HT-29 (cell line): ENCODE measurements around the gene ODAD3. TPM values are rescaled to one million over a fixed set of nuclear protein-coding genes. Genes with fewer than 3 reads are reported as not detected.

Experiments used
- DNase-seq: peaks from one replicate; pipeline ENCODE4 v3.0.0-alpha.2; 2015; ENCODE audit warnings: low spot score
- small RNA-seq: library from RNA; depleted of rRNA; stranded (forward); fragments of <200 nt; gene quantifications from one replicate; pipeline ENCODE3, GENCODE V24; 2014
- total RNA-seq: library from RNA; depleted of rRNA; stranded (reverse); fragments of >200 nt; shearing (Covaris generic); gene quantifications from 2 replicates; pipeline ENCODE4 v1.2.3, GENCODE V29; 2014; rRNA removed

Gene ODAD3
- total RNA-seq, 1 experiment from 2014 or later, result not detected

DNA sequence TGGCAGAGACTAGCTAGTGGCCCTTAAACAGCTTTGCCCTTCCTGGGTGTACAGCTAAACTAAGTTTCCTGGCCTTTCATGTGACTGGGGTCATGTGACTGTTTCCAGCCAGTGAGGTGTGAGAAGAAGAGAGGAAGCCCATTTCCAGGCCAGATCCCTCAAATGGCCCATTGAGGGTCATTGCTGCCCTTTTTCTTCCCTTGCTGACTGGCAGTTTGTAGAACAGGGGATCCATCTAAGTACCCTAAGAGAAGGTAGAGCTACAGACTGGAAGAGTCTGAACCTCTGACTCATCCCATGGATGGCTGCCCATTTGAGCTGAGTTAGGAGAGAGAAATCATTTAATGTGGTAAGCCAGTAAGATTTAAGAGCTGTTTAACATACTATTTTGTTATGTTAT is 57.7 kb downstream of the ODAD3 start:
- DNase-seq, result peak; percentile 25

DNA sequence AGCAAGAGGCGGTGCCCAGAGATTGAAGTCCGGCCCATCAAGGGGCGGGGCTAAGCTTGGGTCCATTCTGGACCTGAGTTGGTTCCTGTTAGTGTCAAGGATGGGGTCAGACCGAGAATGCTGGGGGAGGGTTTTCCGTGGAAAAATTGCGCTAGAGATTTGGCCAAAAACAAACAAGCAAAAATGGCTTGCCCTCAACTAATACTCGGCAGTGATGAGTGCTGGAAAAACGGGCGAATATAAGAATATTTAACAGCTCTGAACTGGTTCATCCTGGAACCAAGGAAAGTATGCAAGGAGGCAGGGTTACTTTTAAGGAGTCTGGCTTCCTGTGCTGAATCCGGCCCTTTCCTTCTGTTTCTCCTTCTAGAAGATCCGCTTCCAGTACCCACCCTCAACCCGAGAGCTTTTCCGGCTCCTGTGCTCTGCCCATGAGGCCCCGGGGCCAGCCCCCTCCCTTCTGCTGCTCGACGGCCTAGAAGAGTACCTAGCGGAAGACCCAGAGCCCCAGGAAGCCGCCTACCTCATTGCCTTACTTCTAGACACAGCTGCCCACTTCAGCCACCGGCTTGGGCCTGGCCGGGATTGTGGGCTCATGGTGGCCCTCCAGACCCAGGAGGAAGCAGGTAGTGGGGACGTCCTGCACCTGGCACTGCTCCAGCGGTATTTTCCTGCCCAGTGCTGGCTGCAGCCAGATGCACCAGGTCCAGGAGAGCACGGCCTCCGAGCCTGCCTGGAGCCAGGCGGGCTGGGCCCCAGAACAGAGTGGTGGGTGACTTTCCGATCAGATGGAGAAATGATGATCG is 59.6 kb downstream of the ODAD3 start:
- no peak for DNase-seq

DNA sequence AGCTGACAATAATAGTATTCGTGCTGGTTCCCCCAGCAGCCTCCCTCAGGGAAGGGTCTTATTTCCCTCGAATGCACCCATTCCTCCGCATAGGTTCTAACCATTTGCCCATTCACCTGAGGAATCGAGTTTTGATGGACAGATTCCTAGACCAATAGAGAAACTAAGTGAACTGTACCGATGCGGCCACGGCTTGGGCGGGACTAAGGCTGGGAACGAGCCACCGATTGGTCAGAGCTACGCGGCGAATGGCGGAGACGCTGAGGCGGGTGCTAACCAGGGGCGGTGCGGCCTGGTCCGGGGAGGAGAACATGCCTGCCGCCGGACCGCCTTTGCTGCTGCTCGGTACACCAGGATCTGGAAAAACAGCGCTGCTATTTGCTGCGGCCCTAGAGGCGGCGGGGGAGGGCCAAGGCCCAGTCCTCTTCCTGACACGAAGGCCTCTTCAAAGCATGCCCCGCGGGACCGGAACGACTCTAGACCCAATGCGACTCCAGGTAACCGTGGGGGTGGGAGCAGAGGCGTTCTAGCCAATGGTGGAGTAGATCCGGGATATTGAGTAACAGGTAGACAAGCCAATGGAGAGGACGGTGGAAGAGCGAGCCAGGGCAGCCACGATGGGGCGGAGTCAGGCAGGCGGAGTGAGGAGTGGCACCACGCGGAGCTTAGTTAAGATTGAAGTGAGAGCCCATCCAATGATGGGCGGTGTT is 60.3 kb downstream of the ODAD3 start, which contains the start of gene SWSAP1:
Gene SWSAP1, plus strand, starts transcription at position 234 of the 710 bp plus-strand sequence. Its CDS starts 15 bp downstream, at position 249.
- DNase-seq, result peak; percentile 96

DNA sequence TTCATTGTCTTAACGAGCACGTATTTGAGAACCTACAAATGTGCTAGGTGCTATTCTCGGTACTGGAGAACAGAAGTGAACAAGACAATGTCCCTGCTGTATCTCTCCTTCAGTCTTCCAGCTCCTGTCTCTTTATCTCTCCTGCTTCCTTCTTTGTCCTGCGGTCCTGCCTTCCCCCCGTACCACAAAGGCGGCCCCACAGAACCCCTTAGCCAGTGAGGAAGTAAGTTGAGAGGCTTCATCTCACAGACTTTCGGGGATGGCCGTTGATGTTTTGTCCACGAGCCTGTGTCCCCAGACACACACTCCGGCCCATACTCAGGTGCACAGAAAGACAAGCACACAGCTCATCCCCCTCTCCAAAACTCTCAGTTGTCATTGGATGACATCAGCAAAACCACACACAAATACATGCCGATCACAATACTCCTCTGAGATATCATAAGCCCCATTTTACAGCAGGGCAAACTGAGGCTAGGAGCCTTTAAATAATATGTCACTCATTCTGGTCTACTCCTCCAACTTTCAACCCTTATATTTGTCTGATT is 61.0 kb downstream of the ODAD3 start:
- DNase-seq, result no peak

DNA sequence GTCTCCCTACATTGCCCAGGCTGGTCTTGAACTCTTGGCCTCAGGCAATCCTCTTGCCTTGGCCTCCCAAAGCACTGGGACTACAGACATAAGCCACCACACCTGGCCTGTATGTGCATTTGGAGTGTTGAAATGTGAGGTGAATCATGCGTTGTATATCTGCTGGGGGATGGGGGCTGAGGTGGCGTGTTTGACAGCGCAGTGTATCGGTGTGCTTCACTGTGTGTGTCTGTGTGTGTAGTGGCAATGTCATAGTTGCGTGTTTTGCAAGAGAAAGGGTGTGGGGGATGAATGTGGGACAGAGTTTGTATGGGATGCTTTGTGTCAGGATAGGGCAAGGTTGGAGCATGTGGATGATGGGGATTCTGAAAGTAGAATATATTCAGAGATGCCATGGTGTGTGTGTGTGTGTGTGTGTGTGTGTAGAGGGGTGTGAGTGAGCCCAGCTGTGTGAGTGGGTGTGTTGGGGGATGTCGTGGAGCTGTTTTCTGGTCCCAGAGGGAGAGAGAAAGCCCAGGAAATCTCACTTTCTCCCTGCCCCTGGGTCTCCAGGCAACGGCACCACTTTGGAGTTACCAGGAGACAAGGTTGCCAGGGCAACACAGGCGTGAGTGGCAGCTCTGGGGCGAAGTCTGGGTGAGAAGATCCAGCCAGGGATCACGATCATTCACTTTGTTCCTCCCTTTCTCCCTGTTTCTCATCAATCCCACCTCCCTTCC is 61.6 kb downstream of the ODAD3 start:
- peak; percentile 46 for DNase-seq

DNA sequence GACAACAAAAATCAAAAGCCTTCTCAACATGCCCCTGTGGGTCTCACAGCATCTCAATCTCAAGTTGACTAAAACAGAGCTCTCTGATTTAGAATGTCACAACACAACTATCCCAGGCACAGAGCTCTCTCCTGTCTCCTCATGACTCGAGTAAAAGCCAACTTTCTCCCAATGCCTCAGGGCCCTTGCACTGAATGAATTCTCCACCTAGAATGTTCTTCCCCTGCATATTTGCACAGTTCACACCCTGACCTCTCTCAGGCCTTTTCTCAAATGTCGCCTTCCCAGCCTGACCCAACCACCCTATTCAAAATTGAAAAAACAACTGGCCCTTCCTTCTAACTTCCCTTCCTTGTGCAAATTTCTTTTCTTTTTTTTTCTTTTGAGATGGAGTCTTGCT is 64.2 kb downstream of the ODAD3 start:
- DNase-seq, result no peak

Small RNA genes within 50 kb of the gene (small RNA-seq; reads per million reads assigned to genes)
- gene RF00019, result not detected

Other genes starting within 250 kb of the ODAD3 start
- gene KANK2, start 237.6 kb downstream of the ODAD3 start, total RNA-seq, result 30.8 and 35.8 TPM in 2 replicates
- gene ANGPTL8, start 195.5 kb downstream of the ODAD3 start, total RNA-seq, result not detected in 2 replicates
- gene DOCK6, start 172.6 kb downstream of the ODAD3 start, total RNA-seq, result 12.7 and 19.4 TPM in 2 replicates
- not detected in 2 replicates for gene TSPAN16, start 139.0 kb downstream of the ODAD3 start, total RNA-seq
- 17.5 and 20.5 TPM in 2 replicates for gene RAB3D, start 95.5 kb downstream of the ODAD3 start, total RNA-seq
- gene TMEM205, start 88.9 kb downstream of the ODAD3 start, total RNA-seq, result 81.5 and 97.3 TPM in 2 replicates
- 3.5 and 9.2 TPM in 2 replicates for gene CCDC159, start 88.6 kb downstream of the ODAD3 start, total RNA-seq
- gene PLPPR2, start 79.7 kb downstream of the ODAD3 start, total RNA-seq, result 1.7 and 3.6 TPM in 2 replicates
- gene SWSAP1, start 60.5 kb downstream of the ODAD3 start, total RNA-seq, result 3.9 and 5.4 TPM in 2 replicates
- 3.7 and 3.8 TPM in 2 replicates for gene EPOR, start 50.8 kb downstream of the ODAD3 start, total RNA-seq
- 69.4 and 71.5 TPM in 2 replicates for gene RGL3, start 15.8 kb downstream of the ODAD3 start, total RNA-seq
- 145 and 159 TPM in 2 replicates for gene PRKCSH, start 514 bp upstream of the ODAD3 start, total RNA-seq
- gene ELAVL3, start 45.9 kb upstream of the ODAD3 start, total RNA-seq, result not detected in 2 replicates
- 7.5 and 9.8 TPM in 2 replicates for gene ZNF653, start 70.7 kb upstream of the ODAD3 start, total RNA-seq
- 55.7 and 56.4 TPM in 2 replicates for gene ECSIT, start 94.0 kb upstream of the ODAD3 start, total RNA-seq
- gene CNN1, start 103.7 kb upstream of the ODAD3 start, total RNA-seq, result not detected in 2 replicates
- gene ELOF1, start 124.1 kb upstream of the ODAD3 start, total RNA-seq, result 41.0 and 48.1 TPM in 2 replicates
- gene ACP5, start 142.5 kb upstream of the ODAD3 start, total RNA-seq, result 0.83 and 1.4 TPM in 2 replicates
- gene ZNF627, start 162.4 kb upstream of the ODAD3 start, total RNA-seq, result 1.4 and 2.4 TPM in 2 replicates